SK-N-MC (cell line): ENCODE data around the gene EFHD1.

Source experiments
- EZH2 ChIP-seq: fragments of 200-600 bp; sonication (generic); IDR thresholded peaks from one replicate; pipeline ENCODE4 v1.6.1; 2017; ENCODE audit warnings: antibody characterized with exemption
- FOXP2 ChIP-seq: optimal IDR thresholded peaks from 2 replicates; pipeline ENCODE3; 2011; ENCODE audit warnings: mild to moderate bottlenecking, moderate library complexity; ENCODE audit not compliant: insufficient read depth; ENCODE audit errors: extremely low read length, control extremely low read depth
- POLR2AphosphoS5 ChIP-seq: IDR thresholded peaks from 2 replicates; pipeline ENCODE4 v1.6.1; 2012; ENCODE audit warnings: mild to moderate bottlenecking, low read depth, low read length, borderline replicate concordance

DNA sequence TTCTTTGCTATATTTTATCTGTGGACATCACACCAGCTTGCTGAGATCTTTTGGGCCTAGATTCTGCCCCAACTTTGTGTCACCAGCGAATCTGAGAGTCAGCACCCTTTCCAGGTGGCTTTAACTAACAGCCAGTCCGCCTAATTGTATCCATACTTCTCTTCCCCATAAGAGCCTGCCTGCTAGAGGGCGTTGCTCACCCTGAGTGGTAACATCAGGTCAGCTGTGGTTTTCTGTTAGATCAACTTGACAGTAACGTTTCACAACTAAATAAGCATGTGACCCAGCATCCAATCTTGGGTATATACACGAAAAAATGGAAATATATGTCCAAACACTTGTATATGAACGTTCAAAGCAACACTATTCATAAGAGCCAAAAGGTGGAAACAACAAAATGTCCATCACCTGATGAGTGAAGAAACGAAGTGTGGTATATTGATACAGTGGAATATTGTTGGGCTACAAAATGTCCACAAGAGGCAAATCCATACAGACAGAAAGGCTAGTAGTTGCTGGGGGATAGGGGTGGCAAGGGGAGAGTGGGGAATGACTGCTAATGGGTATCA, 24.9 kb downstream of the EFHD1 start:
- TF ChIP-seq POLR2AphosphoS5 (no peak), EZH2 (no peak), FOXP2 (no peak)
